GM12891 (cell line): Measurements from ENCODE around the gene CFC1B. TPM values are rescaled to one million over a fixed set of nuclear protein-coding genes. Genes with fewer than 3 reads are reported as not detected.
"Not testable (repeated sequence)": the region's sequence is repeated elsewhere in the genome, so short reads cannot be mapped to it uniquely, and the experiment has no call there.

Source experiments
- DNase-seq: peaks from one replicate; pipeline ENCODE4 v3.0.0; 2011; ENCODE audit warnings: low spot score; ENCODE audit not compliant: insufficient read length
- FAIRE-seq: peaks from 2 replicates; lab custom pipeline; 2011; peaks lifted over from hg19 to GRCh38; lab: Jason Lieb, UNC
- polyA plus RNA-seq: library from polyadenylated mRNA; unstranded; fragments of >200 nt; gene quantifications from one replicate; pipeline ENCODE4 v1.2.1, GENCODE V29; 2012; ENCODE audit warnings: low read depth, missing spikeins, inconsistent platforms; ENCODE audit not compliant: missing spikeins

Gene CFC1B
- polyA plus RNA-seq = not detected

DNA sequence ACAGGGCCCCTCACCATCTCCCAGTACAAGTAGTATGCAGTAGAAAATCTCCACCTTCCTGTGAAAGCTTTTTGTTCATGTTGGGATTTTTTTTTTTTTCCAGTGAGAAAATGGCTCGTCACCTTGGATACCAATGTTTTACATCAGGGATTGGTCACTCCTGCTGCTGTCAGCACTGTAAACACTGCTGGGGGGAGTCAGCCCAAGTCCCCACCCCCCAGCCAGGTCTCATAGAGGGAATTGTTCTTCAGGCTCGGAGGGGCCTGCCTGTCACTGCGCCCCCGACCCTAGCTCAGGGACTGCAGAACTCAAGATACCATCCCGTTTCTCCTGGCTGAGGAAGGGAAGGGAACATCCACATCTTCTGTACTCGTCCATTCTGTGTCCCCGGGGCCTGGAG lies at the start of gene CFC1B:
CFC1B (plus strand) TSS at position 231 of the 400 bp plus-strand sequence. CDS start 263 bp downstream, outside the sequence.
- not testable (repeated sequence) for FAIRE-seq, DNase-seq

DNA sequence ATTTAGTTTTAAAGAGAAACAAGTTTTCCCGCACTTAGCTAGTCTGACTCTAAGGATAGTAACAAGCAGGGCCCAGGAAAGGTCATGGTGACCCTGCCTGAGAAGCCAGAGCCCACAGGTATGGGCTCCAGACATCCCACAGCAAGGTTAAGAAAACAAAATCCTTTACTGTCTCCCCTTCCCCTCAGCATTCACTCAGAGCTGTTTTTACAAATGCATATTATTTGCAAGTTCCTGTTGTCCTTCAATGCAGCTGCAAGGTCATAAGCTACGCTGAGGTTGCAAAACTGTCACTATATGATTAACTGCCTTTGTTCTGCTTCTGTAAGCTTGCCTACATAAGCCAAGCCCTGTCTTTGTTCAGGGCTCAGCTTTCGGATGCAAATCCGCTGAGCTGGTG lies 29.9 kb upstream of the CFC1B start:
- DNase-seq = not testable (repeated sequence)

GRCh38 chr2:130509228-130509627 lies 11.8 kb upstream of the CFC1B start, which contains the start of gene POTEI:
Gene POTEI (minus strand): TSS chr2:130509328. CDS start chr2:130509235, 93 bp downstream.
- not testable (repeated sequence) for FAIRE-seq, DNase-seq

More for the DNA sequence above, 29.9 kb upstream of the CFC1B start:
- not testable (repeated sequence) for FAIRE-seq

DNA sequence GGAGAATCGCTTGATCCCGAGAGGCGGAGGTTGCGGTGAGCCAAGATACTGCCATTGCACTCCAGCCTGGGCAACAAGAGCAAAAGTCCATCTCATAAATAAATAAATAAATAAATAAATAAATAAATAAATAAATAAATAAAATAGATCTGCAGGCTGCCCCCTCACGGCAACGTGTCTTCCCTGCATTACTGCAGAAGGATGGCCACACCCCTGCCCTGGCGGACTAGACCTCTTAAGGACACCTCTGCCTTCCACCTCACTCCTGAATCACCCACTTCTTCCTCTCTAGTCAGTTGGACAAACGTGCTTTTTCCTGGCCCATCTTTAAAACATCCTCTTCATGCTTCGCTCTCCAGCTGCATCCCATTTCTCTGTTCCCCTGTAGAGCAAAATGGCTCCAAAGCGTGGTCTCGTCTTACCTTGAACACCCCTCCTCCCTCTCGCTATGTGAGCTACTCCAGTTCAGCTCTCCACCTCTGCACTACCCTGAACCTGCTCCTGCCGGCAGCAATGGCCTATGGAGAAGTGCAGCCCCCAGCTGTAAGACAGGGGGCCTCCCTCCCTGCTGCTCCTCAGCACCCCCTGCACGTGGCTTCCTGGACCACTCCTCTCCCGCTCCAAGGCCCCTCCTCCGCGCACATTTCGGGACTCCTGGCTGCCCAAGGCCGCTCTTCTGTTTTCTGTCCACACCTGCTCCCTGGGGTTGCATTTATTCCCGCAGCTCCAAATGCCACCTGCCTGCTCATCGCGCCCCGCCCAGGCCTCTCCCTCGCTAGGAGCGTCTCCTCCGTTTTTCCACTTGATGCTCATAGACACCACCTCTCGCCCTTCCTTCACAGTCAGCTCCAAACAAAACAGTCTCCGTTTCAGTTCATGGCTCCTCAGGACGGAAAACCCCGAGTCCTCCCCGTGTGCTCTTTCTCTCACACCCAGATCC lies 9.9 kb upstream of the CFC1B start:
- DNase-seq, FAIRE-seq: not testable (repeated sequence)

- DNase-seq, FAIRE-seq: not testable (repeated sequence)
These were observed 9.1 kb upstream of the CFC1B start for GRCh38 chr2:130511747-130512451.

DNA sequence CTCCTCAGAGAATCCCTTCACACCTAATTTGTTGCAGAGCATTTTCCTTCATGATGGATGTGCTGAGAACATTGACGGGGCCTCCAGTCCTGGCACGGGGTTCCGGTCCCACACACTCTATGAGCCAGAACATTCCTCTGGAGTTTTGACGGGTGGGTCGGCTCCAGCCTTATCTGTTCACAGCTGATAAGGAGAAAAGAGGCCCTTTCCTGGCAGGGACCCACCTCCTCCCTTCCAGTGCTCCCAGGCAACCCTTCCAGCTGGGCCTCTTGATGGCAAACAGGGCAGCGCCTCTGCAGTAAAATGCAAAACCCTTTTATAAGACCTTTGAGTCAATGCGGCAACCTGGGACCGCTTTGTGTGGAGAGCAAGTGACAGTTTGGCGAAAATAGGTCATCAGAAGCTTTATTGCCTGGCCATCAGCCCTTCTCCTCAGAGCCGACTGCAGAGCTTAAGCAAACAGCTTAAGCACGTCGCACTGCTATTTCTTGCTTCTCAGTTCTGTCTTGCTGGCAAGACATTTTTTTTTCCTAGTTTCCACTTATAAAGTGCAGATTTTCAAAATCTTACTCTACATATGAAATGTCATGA lies 2.4 kb upstream of the CFC1B start:
- not testable (repeated sequence) for FAIRE-seq, DNase-seq

DNA sequence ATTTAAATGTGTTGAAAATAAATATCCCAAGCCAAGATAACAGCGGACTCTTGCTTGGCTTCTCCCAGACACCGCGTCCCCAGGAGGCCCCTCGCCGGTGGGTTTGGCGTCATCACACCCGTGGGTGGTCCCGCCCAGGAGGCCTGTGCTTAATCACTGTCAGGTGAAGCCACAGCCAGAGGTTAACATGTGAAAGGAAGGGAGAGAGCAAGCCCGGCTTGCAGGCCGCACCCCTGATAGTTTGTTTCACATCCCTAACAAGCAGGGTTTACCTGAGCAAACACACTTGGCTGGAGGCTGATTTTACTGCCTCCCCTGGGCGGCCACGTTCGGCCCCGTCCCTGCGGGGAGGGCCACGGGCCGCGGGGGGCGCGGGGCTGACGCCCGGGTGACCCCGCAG lies 1.4 kb downstream of the CFC1B start:
- not testable (repeated sequence) for DNase-seq
- peak; percentile 13 for FAIRE-seq

- FAIRE-seq, DNase-seq: not testable (repeated sequence)
These were observed 6.4 kb downstream of the CFC1B start for GRCh38 chr2:130527365-130527967.

DNA sequence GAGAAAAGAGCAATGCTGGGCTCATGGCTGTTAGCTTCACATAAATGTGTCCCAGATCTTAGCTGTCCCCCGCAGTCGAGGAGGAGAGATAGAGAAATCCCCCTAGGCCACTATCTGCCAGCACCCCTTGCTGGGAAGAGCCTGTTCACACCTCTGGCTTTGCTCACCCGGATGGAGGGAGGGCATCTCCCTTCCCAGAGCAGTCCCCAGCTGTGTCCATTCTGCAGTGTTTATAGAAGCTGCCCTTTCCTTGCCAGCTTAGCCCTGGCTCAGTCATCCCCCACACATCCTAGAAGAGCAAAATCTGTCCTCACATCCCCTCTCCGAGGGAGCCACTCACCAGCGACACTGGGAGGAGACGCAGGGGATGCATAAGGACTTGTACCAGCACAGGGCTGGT lies 8.5 kb downstream of the CFC1B start:
- FAIRE-seq, DNase-seq: not testable (repeated sequence)

GRCh38 chr2:130530212-130530611 lies 9.2 kb downstream of the CFC1B start:
- FAIRE-seq, DNase-seq: not testable (repeated sequence)

- peak; percentile 78 for FAIRE-seq
- not testable (repeated sequence) for DNase-seq
These were observed 10.2 kb downstream of the CFC1B start for GRCh38 chr2:130531225-130531624.

DNA sequence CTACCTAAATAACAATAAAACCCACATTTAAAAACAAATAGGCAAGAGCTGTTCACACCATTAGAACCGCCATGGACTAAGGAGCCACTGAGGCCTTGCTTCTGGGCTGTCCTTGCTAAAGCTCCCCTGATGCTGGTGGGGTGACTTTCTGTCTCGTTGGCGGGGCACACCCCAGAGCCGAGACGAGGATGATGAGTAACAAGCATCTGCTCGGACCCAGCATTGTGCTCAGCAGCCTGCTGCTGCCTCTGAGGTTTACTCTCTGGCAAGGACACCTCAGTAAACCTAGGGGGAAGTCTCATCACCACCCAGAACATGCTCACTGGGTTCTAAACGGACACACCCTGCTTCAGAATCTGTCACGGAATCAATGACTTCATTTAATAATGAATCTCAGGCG lies 10.7 kb downstream of the CFC1B start:
- peak; percentile 72 for FAIRE-seq
- DNase-seq = not testable (repeated sequence)

DNA sequence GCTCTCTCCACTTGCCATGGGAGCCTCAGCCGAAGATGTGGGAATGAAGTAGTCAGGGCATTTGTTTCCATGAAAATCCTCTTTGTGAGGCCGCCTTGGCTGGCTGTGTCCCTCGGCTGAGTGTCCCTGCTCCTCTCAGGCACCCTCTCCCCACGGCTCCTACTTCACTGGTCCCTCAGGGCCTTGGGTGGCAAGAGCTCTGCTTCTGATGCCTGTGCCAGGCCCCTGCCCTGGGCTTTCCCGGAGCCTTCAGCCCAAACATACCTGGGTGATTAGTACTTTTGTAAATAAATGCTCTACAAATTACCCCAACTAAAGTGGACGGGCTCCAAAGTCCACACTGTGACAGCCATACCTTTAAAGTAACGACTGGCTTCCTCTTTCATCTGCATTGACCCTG lies 15.6 kb downstream of the CFC1B start:
- DNase-seq, FAIRE-seq: not testable (repeated sequence)

DNA sequence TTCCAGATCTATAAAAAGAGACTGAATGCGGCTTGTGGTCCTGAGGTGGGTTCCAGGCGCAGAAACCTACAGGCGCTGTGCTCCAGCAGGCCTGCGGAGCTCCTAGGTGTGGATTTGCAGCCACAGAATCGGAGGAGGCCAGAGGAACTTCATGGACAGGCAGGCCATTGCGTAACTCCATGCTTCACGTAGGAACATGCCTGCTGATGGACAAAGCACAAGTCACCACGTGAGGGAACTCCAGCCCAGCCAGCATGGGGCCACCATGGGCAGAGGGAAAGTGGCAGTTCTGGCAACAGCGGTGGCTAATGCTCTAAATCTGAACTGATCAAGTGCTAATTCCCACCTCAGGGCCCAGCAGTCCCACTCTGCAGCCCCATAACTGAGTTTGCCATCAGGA lies 17.2 kb downstream of the CFC1B start:
- DNase-seq, FAIRE-seq: not testable (repeated sequence)

DNA sequence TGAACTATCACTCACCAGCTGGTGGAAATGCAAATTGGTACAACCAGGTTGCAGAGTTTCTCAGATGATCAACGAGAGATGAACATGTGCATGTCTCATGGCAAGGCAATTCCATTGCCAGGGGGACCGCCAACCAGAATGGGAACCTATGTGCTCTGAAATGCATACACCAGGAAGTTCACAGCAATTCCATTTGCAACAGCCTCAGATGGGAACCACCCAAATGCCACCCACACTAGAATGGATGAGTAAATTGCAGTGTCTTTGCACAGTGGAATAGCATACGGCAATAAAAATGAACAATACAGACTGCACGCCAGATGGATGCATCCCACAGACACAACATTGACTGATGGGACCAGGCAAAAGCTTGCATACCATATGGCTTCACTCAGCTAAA lies 21.8 kb downstream of the CFC1B start:
- not testable (repeated sequence) for DNase-seq
- FAIRE-seq = peak; percentile 5

GRCh38 chr2:130543785-130544528 lies 22.9 kb downstream of the CFC1B start:
- FAIRE-seq = not testable (repeated sequence)

GRCh38 chr2:130544978-130545377 lies 24.0 kb downstream of the CFC1B start:
- FAIRE-seq, DNase-seq: not testable (repeated sequence)

More at GRCh38 chr2:130543785-130544528, 22.9 kb downstream of the CFC1B start:
- not testable (repeated sequence) for DNase-seq

GRCh38 chr2:130548418-130548817 lies 27.4 kb downstream of the CFC1B start:
- FAIRE-seq, DNase-seq: not testable (repeated sequence)
